Mesendoderm (in vitro differentiated cells): ENCODE data around the gene MST1.
A peak's percentile ranks its signal among the peaks of the same experiment; 100 is the strongest.

Experiments
- DNase-seq: peaks from one replicate; pipeline ENCODE4 v3.0.0; 2013
- H2AK5ac ChIP-seq: 2 replicates; pipeline ENCODE4 v1.6.1; 2013; ENCODE audit warnings: low read length, inconsistent platforms
- H2BK120ac ChIP-seq: 2 replicates; pipeline ENCODE4 v1.6.1; 2013; ENCODE audit warnings: low read depth, mild to moderate bottlenecking, low read length, moderate library complexity, mixed read lengths
- H2BK15ac ChIP-seq: replicated peaks from 2 replicates; pipeline ENCODE4 v1.6.1; 2013; ENCODE audit warnings: low read depth, mild to moderate bottlenecking, moderate library complexity
- H2BK5ac ChIP-seq: 2 replicates; pipeline ENCODE4 v1.6.1; 2013; ENCODE audit warnings: low read length, inconsistent platforms
- H3K18ac ChIP-seq: 2 replicates; pipeline ENCODE4 v1.6.1; 2013; ENCODE audit warnings: mild to moderate bottlenecking, low read length, mixed read lengths
- H3K23ac ChIP-seq: one replicate; pipeline ENCODE4 v1.6.1; 2013; ENCODE audit warnings: low read length
- H3K27ac ChIP-seq: 2 replicates; pipeline ENCODE4 v1.5.1; 2013; ENCODE audit warnings: low read depth, mild to moderate bottlenecking, inconsistent platforms, low read length, moderate library complexity
- H3K27me3 ChIP-seq: 2 replicates; pipeline ENCODE4 v1.6.1; 2013; ENCODE audit warnings: low read length, control low read depth, mild to moderate bottlenecking, inconsistent platforms; ENCODE audit not compliant: insufficient read depth, poor library complexity
- H3K36me3 ChIP-seq: 2 replicates; pipeline ENCODE4 v1.6.1; 2013; ENCODE audit warnings: low read length, inconsistent platforms; ENCODE audit not compliant: control insufficient read depth, insufficient read depth
- H3K4ac ChIP-seq: one replicate; pipeline ENCODE4 v1.6.1; 2013; ENCODE audit warnings: low read depth, mild to moderate bottlenecking, low read length, moderate library complexity
- H3K4me1 ChIP-seq: 2 replicates; pipeline ENCODE4 v1.6.1; 2013; ENCODE audit warnings: low read depth, low read length, inconsistent platforms; ENCODE audit not compliant: control insufficient read depth
- H3K4me2 ChIP-seq: 2 replicates; pipeline ENCODE4 v1.6.1; 2013; ENCODE audit warnings: low read length
- H3K4me3 ChIP-seq: 2 replicates; pipeline ENCODE4 v1.5.1; 2013; ENCODE audit warnings: mild to moderate bottlenecking, low read length
- H3K56ac ChIP-seq: one replicate; pipeline ENCODE4 v1.6.1; 2013; ENCODE audit warnings: low read length
- H3K79me1 ChIP-seq: 2 replicates; pipeline ENCODE4 v1.6.1; 2013; ENCODE audit warnings: low read length, inconsistent platforms
- H3K79me2 ChIP-seq: 2 replicates; pipeline ENCODE4 v1.6.1; 2013; ENCODE audit warnings: mild to moderate bottlenecking, low read length; ENCODE audit not compliant: control insufficient read depth, insufficient read depth
- H3K9ac ChIP-seq: 2 replicates; pipeline ENCODE4 v1.6.1; 2013; ENCODE audit warnings: low read length, inconsistent platforms
- H4K5ac ChIP-seq: one replicate; pipeline ENCODE4 v1.6.1; 2013; ENCODE audit warnings: low read length
- H4K8ac ChIP-seq: one replicate; pipeline ENCODE4 v1.6.1; 2013; ENCODE audit warnings: low read depth, mild to moderate bottlenecking, control low read depth, low read length, moderate library complexity
- WGBS: extraction: QIAGEN DNeasy Blood & Tissue Kit; methylation state at CpG from one replicate; pipeline ENCODE4 v1.1.7; 2013; ENCODE audit warnings: low lambda C conversion rate, missing lambda C conversion rate; ENCODE audit not compliant: insufficient coverage; ENCODE audit errors: extremely low coverage; 5-methylcytosine and 5-hydroxymethylcytosine counted together

MST1 gene

GRCh38 chr3:49650177-49650576 is 39.1 kb downstream of the MST1 start:
- H3K9ac ChIP-seq = no peak overlapping the region
- no peak for DNase-seq
- no peak overlapping the region for H3K27ac ChIP-seq
- no peaks in the 10 kb centered on the region for H3K79me2 ChIP-seq
- H2AK5ac ChIP-seq = no peak overlapping the region
- H3K27me3 ChIP-seq = no peaks in the 10 kb centered on the region
- H3K4ac ChIP-seq = no peak overlapping the region
- no peak overlapping the region for H4K8ac ChIP-seq
- no peak overlapping the region for H3K18ac ChIP-seq
- H2BK5ac ChIP-seq = no peak overlapping the region
- no CpG with 5 or more reads among the region's 1 CpG for WGBS
- no peak overlapping the region for H3K56ac ChIP-seq
- H3K36me3 ChIP-seq = no peaks in the 10 kb centered on the region
- H3K4me3 ChIP-seq = no peak overlapping the region
- H3K4me1 ChIP-seq = no peaks in the 10 kb centered on the region
- H3K4me2 ChIP-seq = no peak overlapping the region
- no peak overlapping the region for H3K23ac ChIP-seq
- no peak overlapping the region for H4K5ac ChIP-seq
- H3K79me1 ChIP-seq = no peaks in the 10 kb centered on the region
- H2BK15ac ChIP-seq = no peak overlapping the region
- H2BK120ac ChIP-seq = no peak overlapping the region

GRCh38 chr3:49649576-49649975 is 39.7 kb downstream of the MST1 start:
- H2AK5ac ChIP-seq = no peak overlapping the region
- H3K27me3 ChIP-seq = no peaks in the 10 kb centered on the region
- no peaks in the 10 kb centered on the region for H3K4me1 ChIP-seq
- DNase-seq = no peak
- no peak overlapping the region for H2BK15ac ChIP-seq
- no peak overlapping the region for H3K4me3 ChIP-seq
- no peaks in the 10 kb centered on the region for H3K36me3 ChIP-seq
- no peak overlapping the region for H4K5ac ChIP-seq
- no peak overlapping the region for H2BK5ac ChIP-seq
- no peak overlapping the region for H3K56ac ChIP-seq
- no peak overlapping the region for H2BK120ac ChIP-seq
- H3K4ac ChIP-seq = no peak overlapping the region
- H3K79me1 ChIP-seq = no peaks in the 10 kb centered on the region
- H3K18ac ChIP-seq = no peak overlapping the region
- H3K27ac ChIP-seq = no peak overlapping the region
- no CpG with 5 or more reads among the region's 1 CpG for WGBS
- no peak overlapping the region for H3K23ac ChIP-seq
- H4K8ac ChIP-seq = no peak overlapping the region
- no peak overlapping the region for H3K4me2 ChIP-seq
- H3K79me2 ChIP-seq = no peaks in the 10 kb centered on the region
- H3K9ac ChIP-seq = no peak overlapping the region

- WGBS = no CpG with 5 or more reads among the region's 3 CpGs
- Histone ChIP-seq H3K9ac (no peak overlapping the region), H2BK15ac (no peak overlapping the region), H3K18ac (no peak overlapping the region), H4K5ac (no peak overlapping the region), H3K79me1 (no peaks in the 10 kb centered on the region), H3K27me3 (no peaks in the 10 kb centered on the region), H3K23ac (peak overlapping the region; percentile 17), H4K8ac (no peak overlapping the region), H3K27ac (no peak overlapping the region), H2BK120ac (no peak overlapping the region), H2AK5ac (no peak overlapping the region), H3K79me2 (no peaks in the 10 kb centered on the region), H3K4ac (no peak overlapping the region), H3K4me1 (no peaks in the 10 kb centered on the region), H3K4me3 (no peak overlapping the region), H3K56ac (no peak overlapping the region), H3K4me2 (no peak overlapping the region), H2BK5ac (no peak overlapping the region), H3K36me3 (no peaks in the 10 kb centered on the region)
- no peak for DNase-seq
Measured at GRCh38 chr3:49648354-49649019, 40.8 kb downstream of the MST1 start.

- no peak overlapping the region for H3K18ac ChIP-seq
- WGBS = no CpG with 5 or more reads among the region's 2 CpGs
- H3K4me3 ChIP-seq = no peak overlapping the region
Measured at GRCh38 chr3:49647741-49648140, 41.5 kb downstream of the MST1 start.

GRCh38 chr3:49646236-49646635 is 43.0 kb downstream of the MST1 start:
- no peak for DNase-seq
- Histone ChIP-seq H3K18ac (no peak overlapping the region), H2BK5ac (no peak overlapping the region), H3K56ac (no peak overlapping the region), H3K4me3 (no peak overlapping the region), H3K4me2 (no peak overlapping the region), H2BK120ac (no peak overlapping the region), H3K27me3 (no peaks in the 10 kb centered on the region), H2BK15ac (no peak overlapping the region), H3K23ac (no peak overlapping the region), H4K8ac (no peak overlapping the region), H3K4me1 (no peaks in the 10 kb centered on the region), H3K4ac (no peak overlapping the region), H3K79me1 (no peaks in the 10 kb centered on the region), H3K27ac (no peak overlapping the region), H3K36me3 (no peaks in the 10 kb centered on the region), H3K9ac (no peak overlapping the region), H2AK5ac (no peak overlapping the region), H4K5ac (no peak overlapping the region), H3K79me2 (no peaks in the 10 kb centered on the region)
- WGBS = no CpG with 5 or more reads among the region's 3 CpGs

More at GRCh38 chr3:49647741-49648140, 41.5 kb downstream of the MST1 start:
- Histone ChIP-seq H3K79me2 (no peaks in the 10 kb centered on the region), H3K36me3 (no peaks in the 10 kb centered on the region), H3K4me2 (no peak overlapping the region), H4K5ac (no peak overlapping the region), H3K56ac (no peak overlapping the region), H4K8ac (no peak overlapping the region), H3K23ac (no peak overlapping the region), H2BK15ac (no peak overlapping the region), H3K4ac (no peak overlapping the region), H3K27me3 (no peaks in the 10 kb centered on the region), H2AK5ac (no peak overlapping the region), H3K9ac (no peak overlapping the region), H2BK5ac (no peak overlapping the region), H3K4me1 (no peaks in the 10 kb centered on the region), H3K79me1 (no peaks in the 10 kb centered on the region), H2BK120ac (no peak overlapping the region), H3K27ac (no peak overlapping the region)
- no peak for DNase-seq

GRCh38 chr3:49644684-49645083 is 44.6 kb downstream of the MST1 start:
- no peaks in the 10 kb centered on the region for H3K27me3 ChIP-seq
- H3K4me1 ChIP-seq = no peaks in the 10 kb centered on the region
- no peak overlapping the region for H3K18ac ChIP-seq
- no peak overlapping the region for H4K5ac ChIP-seq
- no peak overlapping the region for H3K4ac ChIP-seq
- no peak overlapping the region for H4K8ac ChIP-seq
- no peaks in the 10 kb centered on the region for H3K79me1 ChIP-seq
- no peaks in the 10 kb centered on the region for H3K36me3 ChIP-seq
- H3K4me3 ChIP-seq = no peak overlapping the region
- H3K56ac ChIP-seq = no peak overlapping the region
- no peaks in the 10 kb centered on the region for H3K79me2 ChIP-seq
- no peak overlapping the region for H3K27ac ChIP-seq
- H2AK5ac ChIP-seq = no peak overlapping the region
- no peak overlapping the region for H3K9ac ChIP-seq
- H3K4me2 ChIP-seq = no peak overlapping the region
- no peak overlapping the region for H2BK5ac ChIP-seq
- H2BK15ac ChIP-seq = no peak overlapping the region
- WGBS = no CpG with 5 or more reads among the region's 8 CpGs
- H3K23ac ChIP-seq = no peak overlapping the region
- no peak overlapping the region for H2BK120ac ChIP-seq
- DNase-seq = no peak
